ENCODE results near the gene UBE2O. TPM values are rescaled to one million over a fixed set of nuclear protein-coding genes. Genes with fewer than 3 reads are reported as not detected.

UBE2O gene
- total and polyA plus RNA-seq, 4 donors, result 25.0 to 47.4 (median 35.8) TPM

GRCh38 chr17:76410328-76410965 is 42.5 kb downstream of the UBE2O start:
- H3K9me3 ChIP-seq (ENCODE audit: control insufficient read depth, insufficient read depth, low read length), result no peaks in the 10 kb centered on the region
- peaks cover 42% of the 10 kb centered on the region for H3K4me1 ChIP-seq (ENCODE audit: control insufficient read depth, insufficient read depth, low read length)
- peaks cover 34% of the 10 kb centered on the region for H3K36me3 ChIP-seq (ENCODE audit: control insufficient read depth, insufficient read depth, low read length)
- H3K27ac ChIP-seq (ENCODE audit: low read depth, low read length), result no peak overlapping the region
- no peak overlapping the region for H3K4me3 ChIP-seq (ENCODE audit: low read depth, low read length)
- no peaks in the 10 kb centered on the region for H3K27me3 ChIP-seq (ENCODE audit: control insufficient read depth, insufficient read depth, low read length)
- 85% methylated on average over 15 of the region's 15 CpGs for WGBS (ENCODE audit: insufficient coverage)
- no peak for DNase-seq (ENCODE audit: low read depth in 4 of 6, low spot score in 6 of 6)

- Histone ChIP-seq H3K27ac (ENCODE audit: low read depth, low read length) (no peak overlapping the region), H3K4me1 (ENCODE audit: control insufficient read depth, insufficient read depth, low read length) (peaks cover 27% of the 10 kb centered on the region), H3K27me3 (ENCODE audit: control insufficient read depth, insufficient read depth, low read length) (no peaks in the 10 kb centered on the region), H3K9me3 (ENCODE audit: control insufficient read depth, insufficient read depth, low read length) (no peaks in the 10 kb centered on the region), H3K36me3 (ENCODE audit: control insufficient read depth, insufficient read depth, low read length) (peaks cover 51% of the 10 kb centered on the region), H3K4me3 (ENCODE audit: low read depth, low read length) (no peak overlapping the region)
- 90% methylated on average over 10 of the region's 12 CpGs for WGBS (ENCODE audit: insufficient coverage)
- DNase-seq (ENCODE audit: low read depth in 4 of 6, low spot score in 6 of 6), result peak in 2 of 6 donors; percentile 77 to 88
Measured at GRCh38 chr17:76408037-76408849, 44.7 kb downstream of the UBE2O start.

GRCh38 chr17:76407509-76407908 is 45.4 kb downstream of the UBE2O start:
- Histone ChIP-seq H3K4me1 (ENCODE audit: control insufficient read depth, insufficient read depth, low read length) (peaks cover 27% of the 10 kb centered on the region), H3K9me3 (ENCODE audit: control insufficient read depth, insufficient read depth, low read length) (no peaks in the 10 kb centered on the region), H3K4me3 (ENCODE audit: low read depth, low read length) (no peak overlapping the region), H3K27me3 (ENCODE audit: control insufficient read depth, insufficient read depth, low read length) (no peaks in the 10 kb centered on the region), H3K27ac (ENCODE audit: low read depth, low read length) (no peak overlapping the region), H3K36me3 (ENCODE audit: control insufficient read depth, insufficient read depth, low read length) (peaks cover 58% of the 10 kb centered on the region)
- DNase-seq (ENCODE audit: low read depth in 4 of 6, low spot score in 6 of 6), result no peak
- WGBS (ENCODE audit: insufficient coverage), result 53% methylated on average over 3 of the region's 4 CpGs

GRCh38 chr17:76405967-76406647 is 46.8 kb downstream of the UBE2O start:
- peaks cover 27% of the 10 kb centered on the region for H3K4me1 ChIP-seq (ENCODE audit: control insufficient read depth, insufficient read depth, low read length)
- H3K36me3 ChIP-seq (ENCODE audit: control insufficient read depth, insufficient read depth, low read length), result peaks cover 60% of the 10 kb centered on the region
- H3K4me3 ChIP-seq (ENCODE audit: low read depth, low read length), result no peak overlapping the region
- DNase-seq (ENCODE audit: low read depth in 4 of 6, low spot score in 6 of 6), result peak in 2 of 6 donors; percentile 32 to 69
- H3K9me3 ChIP-seq (ENCODE audit: control insufficient read depth, insufficient read depth, low read length), result no peaks in the 10 kb centered on the region
- WGBS (ENCODE audit: insufficient coverage), result 47% methylated on average over 11 of the region's 16 CpGs
- no peak overlapping the region for H3K27ac ChIP-seq (ENCODE audit: low read depth, low read length)
- no peaks in the 10 kb centered on the region for H3K27me3 ChIP-seq (ENCODE audit: control insufficient read depth, insufficient read depth, low read length)

GRCh38 chr17:76405607-76405966 is 47.4 kb downstream of the UBE2O start:
- no peaks in the 10 kb centered on the region for H3K27me3 ChIP-seq (ENCODE audit: control insufficient read depth, insufficient read depth, low read length)
- no peak overlapping the region for H3K27ac ChIP-seq (ENCODE audit: low read depth, low read length)
- H3K4me1 ChIP-seq (ENCODE audit: control insufficient read depth, insufficient read depth, low read length), result peaks cover 27% of the 10 kb centered on the region
- H3K4me3 ChIP-seq (ENCODE audit: low read depth, low read length), result no peak overlapping the region
- peaks cover 63% of the 10 kb centered on the region for H3K36me3 ChIP-seq (ENCODE audit: control insufficient read depth, insufficient read depth, low read length)
- 92% methylated on average over 9 of the region's 9 CpGs for WGBS (ENCODE audit: insufficient coverage)
- no peak for DNase-seq (ENCODE audit: low read depth in 4 of 6, low spot score in 6 of 6)
- H3K9me3 ChIP-seq (ENCODE audit: control insufficient read depth, insufficient read depth, low read length), result no peaks in the 10 kb centered on the region

- Histone ChIP-seq H3K9me3 (ENCODE audit: control insufficient read depth, insufficient read depth, low read length) (no peaks in the 10 kb centered on the region), H3K36me3 (ENCODE audit: control insufficient read depth, insufficient read depth, low read length) (peaks cover 63% of the 10 kb centered on the region), H3K4me1 (ENCODE audit: control insufficient read depth, insufficient read depth, low read length) (peaks cover 27% of the 10 kb centered on the region), H3K27me3 (ENCODE audit: control insufficient read depth, insufficient read depth, low read length) (no peaks in the 10 kb centered on the region), H3K27ac (ENCODE audit: low read depth, low read length) (no peak overlapping the region), H3K4me3 (ENCODE audit: low read depth, low read length) (no peak overlapping the region)
- DNase-seq (ENCODE audit: low read depth in 4 of 6, low spot score in 6 of 6), result no peak
- 85% methylated on average over 25 of the region's 25 CpGs for WGBS (ENCODE audit: insufficient coverage)
Measured at GRCh38 chr17:76404976-76405563, 47.9 kb downstream of the UBE2O start.

- no peak overlapping the region for H3K27ac ChIP-seq (ENCODE audit: low read depth, low read length)
- peaks cover 64% of the 10 kb centered on the region for H3K36me3 ChIP-seq (ENCODE audit: control insufficient read depth, insufficient read depth, low read length)
- DNase-seq (ENCODE audit: low read depth in 4 of 6, low spot score in 6 of 6), result no peak
- H3K4me3 ChIP-seq (ENCODE audit: low read depth, low read length), result no peak overlapping the region
- no peaks in the 10 kb centered on the region for H3K9me3 ChIP-seq (ENCODE audit: control insufficient read depth, insufficient read depth, low read length)
- peaks cover 25% of the 10 kb centered on the region for H3K4me1 ChIP-seq (ENCODE audit: control insufficient read depth, insufficient read depth, low read length)
- WGBS (ENCODE audit: insufficient coverage), result 91% methylated on average over 6 of the region's 6 CpGs
- no peaks in the 10 kb centered on the region for H3K27me3 ChIP-seq (ENCODE audit: control insufficient read depth, insufficient read depth, low read length)
Measured at GRCh38 chr17:76404256-76404655, 48.7 kb downstream of the UBE2O start.

- WGBS (ENCODE audit: insufficient coverage), result 98% methylated on average over 4 of the region's 5 CpGs
- DNase-seq (ENCODE audit: low read depth in 4 of 6, low spot score in 6 of 6), result no peak
- Histone ChIP-seq H3K9me3 (ENCODE audit: control insufficient read depth, insufficient read depth, low read length) (no peaks in the 10 kb centered on the region), H3K4me3 (ENCODE audit: low read depth, low read length) (no peak overlapping the region), H3K36me3 (ENCODE audit: control insufficient read depth, insufficient read depth, low read length) (peaks cover 80% of the 10 kb centered on the region), H3K4me1 (ENCODE audit: control insufficient read depth, insufficient read depth, low read length) (peaks cover 22% of the 10 kb centered on the region), H3K27me3 (ENCODE audit: control insufficient read depth, insufficient read depth, low read length) (no peaks in the 10 kb centered on the region), H3K27ac (ENCODE audit: low read depth, low read length) (no peak overlapping the region)
Measured at GRCh38 chr17:76402711-76403110, 50.2 kb downstream of the UBE2O start.

Data from spinal cord (tissue), 10 donors.